Fibroblast of the aortic adventitia (primary cell): ENCODE data around the gene MAP3K5. TPM values are rescaled to one million over a fixed set of nuclear protein-coding genes. Genes with fewer than 3 reads are reported as not detected.

Source experiments
- DNase-seq: peaks from one replicate; pipeline ENCODE4 v3.0.0-alpha.2; 2010; ENCODE audit warnings: low read depth
- H3K4me3 ChIP-seq: 2 replicates; pipeline ENCODE4 v1.5.1; 2011; ENCODE audit warnings: low read depth, mild to moderate bottlenecking, control low read depth, low read length, moderate library complexity
- total RNA-seq: library from RNA; depleted of rRNA; stranded (reverse); fragments of >200 nt; gene quantifications from 2 replicates; pipeline ENCODE4 v1.2.3, GENCODE V29; 2012; ENCODE audit warnings: low replicate concordance
- TF ChIP-seq, protein P1 (sequence below): IDR thresholded peaks from 2 replicates; pipeline ENCODE4 v1.5.1; 2011; ENCODE audit warnings: mild to moderate bottlenecking, low read length, control low read depth, inconsistent platforms; ENCODE audit not compliant: insufficient read depth

Gene MAP3K5
- total RNA-seq, 1 donor = 15.5 TPM

DNA sequence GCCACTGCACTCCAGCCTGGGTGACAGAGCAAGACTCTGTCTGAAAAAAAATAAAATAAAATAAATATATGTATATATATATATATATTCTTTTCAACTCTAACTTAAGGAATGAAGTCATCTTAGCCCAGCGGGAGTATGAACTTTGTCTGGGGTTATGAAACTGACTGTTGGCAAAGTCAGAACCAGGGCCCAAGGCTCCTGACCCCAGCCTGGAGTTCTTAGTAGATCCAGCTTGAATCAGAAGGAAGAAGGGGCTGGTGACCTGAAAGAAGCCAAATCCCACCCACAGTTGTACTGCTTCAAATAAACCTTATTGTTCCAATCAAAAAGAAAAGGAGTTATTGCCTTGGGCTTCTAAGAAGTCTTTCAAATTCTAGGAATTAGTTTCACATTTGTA, 158.9 kb downstream of the MAP3K5 start:
- TF ChIP-seq, protein P1, sequence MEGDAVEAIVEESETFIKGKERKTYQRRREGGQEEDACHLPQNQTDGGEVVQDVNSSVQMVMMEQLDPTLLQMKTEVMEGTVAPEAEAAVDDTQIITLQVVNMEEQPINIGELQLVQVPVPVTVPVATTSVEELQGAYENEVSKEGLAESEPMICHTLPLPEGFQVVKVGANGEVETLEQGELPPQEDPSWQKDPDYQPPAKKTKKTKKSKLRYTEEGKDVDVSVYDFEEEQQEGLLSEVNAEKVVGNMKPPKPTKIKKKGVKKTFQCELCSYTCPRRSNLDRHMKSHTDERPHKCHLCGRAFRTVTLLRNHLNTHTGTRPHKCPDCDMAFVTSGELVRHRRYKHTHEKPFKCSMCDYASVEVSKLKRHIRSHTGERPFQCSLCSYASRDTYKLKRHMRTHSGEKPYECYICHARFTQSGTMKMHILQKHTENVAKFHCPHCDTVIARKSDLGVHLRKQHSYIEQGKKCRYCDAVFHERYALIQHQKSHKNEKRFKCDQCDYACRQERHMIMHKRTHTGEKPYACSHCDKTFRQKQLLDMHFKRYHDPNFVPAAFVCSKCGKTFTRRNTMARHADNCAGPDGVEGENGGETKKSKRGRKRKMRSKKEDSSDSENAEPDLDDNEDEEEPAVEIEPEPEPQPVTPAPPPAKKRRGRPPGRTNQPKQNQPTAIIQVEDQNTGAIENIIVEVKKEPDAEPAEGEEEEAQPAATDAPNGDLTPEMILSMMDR = no peak
- DNase-seq = no peak
- no peak overlapping the region for H3K4me3 ChIP-seq

DNA sequence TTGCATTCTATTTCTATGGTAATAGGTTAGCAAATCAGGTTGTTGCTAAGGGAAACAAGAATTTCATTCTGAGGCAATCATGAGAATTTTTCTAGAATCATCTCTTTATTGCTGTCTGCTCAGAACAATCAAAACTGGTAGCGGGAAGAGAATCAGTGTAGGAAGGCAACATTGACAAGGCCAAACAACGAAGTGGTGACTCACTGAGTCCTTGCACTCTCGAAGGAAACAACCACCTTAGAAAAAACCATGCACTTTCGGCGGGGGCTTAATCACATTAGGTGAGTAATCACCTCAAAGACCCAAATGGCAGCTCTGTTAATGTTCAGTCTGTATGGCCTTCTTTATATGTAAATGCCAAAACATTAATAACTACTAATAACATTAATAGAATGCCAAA, 163.3 kb downstream of the MAP3K5 start:
- TF ChIP-seq, protein P1 = no peak
- H3K4me3 ChIP-seq = no peak overlapping the region
- DNase-seq = no peak

DNA sequence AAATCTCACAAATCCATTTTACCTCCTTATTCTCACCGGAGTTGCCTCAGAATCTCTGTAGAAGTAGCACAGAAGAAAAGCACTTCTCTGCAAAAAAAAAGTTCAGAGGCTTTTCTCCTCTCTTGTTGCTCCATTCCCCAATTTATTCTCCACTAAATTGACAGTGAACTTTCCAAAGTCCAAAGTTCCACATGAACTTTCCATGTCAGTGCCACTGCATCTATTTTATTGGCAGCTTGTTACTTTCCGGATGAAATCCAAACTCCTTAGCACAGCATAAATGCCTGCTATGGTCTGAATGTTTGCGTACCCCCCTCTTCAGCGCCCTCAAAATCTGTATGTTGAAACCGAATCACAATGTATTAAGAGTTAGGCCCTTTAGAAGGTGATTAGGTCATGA, 165.1 kb downstream of the MAP3K5 start:
- no peak overlapping the region for H3K4me3 ChIP-seq
- DNase-seq = no peak
- TF ChIP-seq, protein P1 = no peak

DNA sequence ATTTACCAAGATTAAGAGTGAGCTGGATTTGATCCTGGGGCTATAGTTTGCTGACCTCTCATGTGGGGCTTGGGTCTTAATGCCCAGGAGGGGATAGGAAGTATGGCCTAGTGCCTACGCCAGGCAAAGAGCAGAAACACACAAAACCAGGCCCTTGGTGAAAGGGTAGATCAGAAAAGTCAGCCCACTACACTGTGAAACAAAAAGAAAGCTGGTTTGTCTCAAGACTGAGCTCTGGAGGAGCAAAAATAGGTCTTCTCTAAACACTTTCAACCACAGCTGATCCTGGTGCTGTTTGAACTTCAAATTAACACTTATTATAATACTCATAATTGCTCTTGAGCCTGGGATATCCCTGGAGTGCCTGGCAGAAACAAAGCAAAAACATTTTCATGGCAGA, 167.0 kb downstream of the MAP3K5 start:
- TF ChIP-seq, protein P1 = no peak
- no peak for DNase-seq
- no peak overlapping the region for H3K4me3 ChIP-seq

DNA sequence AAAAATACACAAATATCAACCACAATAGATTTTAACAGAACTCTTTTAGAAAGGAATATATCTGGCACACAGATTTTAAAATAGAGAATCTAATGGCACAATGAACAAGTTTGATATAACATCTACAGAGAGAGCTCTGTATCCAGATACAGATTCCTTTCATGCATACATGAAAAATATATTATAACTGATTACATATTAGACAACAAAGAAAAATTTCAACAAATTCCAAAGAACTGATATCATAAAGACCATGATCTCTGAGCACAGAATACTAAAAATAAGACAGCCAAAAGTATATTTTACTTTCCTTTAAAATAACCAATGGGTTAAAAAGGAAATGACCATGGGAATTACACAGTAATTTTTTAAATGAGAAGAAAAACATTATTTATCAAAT, 167.9 kb downstream of the MAP3K5 start:
- no peak for DNase-seq
- TF ChIP-seq, protein P1 = no peak
- H3K4me3 ChIP-seq = no peak overlapping the region

DNA sequence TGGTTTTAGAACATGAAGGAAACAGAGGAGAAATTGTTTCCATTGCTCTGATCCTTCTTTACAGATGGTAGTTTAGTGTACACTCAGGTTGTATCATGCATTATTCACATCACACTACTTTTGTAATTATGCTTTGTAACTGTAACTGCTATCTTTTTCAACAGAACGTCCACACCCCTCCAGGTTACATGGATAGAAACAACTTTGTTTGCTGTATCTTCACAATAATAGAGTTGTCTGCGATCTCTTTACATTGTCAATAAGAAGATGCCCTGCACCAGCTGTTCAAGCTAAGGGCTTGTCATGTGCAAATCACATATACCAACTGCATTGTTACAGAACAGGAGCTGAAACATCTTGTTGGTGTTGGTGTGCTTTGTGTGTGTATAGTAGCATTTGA, 174.2 kb downstream of the MAP3K5 start:
- TF ChIP-seq, protein P1 = no peak
- no peak for DNase-seq
- H3K4me3 ChIP-seq = no peak overlapping the region

DNA sequence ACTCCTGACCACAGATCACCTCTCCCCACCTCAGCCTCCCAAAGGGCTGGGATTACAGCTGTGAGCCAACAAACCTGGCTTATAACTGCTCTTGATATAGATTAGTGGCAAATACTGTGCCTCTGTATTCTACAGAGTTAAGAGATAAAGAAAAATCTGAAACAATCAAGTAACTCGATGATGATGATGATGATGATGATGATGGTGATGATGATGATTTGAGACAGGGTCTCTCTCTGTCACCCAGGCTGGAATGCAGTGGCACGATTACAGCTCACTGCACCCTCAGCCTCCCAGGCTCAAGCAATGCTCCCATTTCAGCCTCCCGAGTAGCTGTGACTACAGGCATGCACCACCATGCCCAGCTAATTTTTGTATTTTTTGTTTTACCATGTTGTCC, 175.8 kb downstream of the MAP3K5 start:
- no peak for DNase-seq
- TF ChIP-seq, protein P1 = no peak
- no peak overlapping the region for H3K4me3 ChIP-seq
